CD4-positive, alpha-beta T cell (primary cell): ENCODE results near the gene FSTL5. TPM values are rescaled to one million over a fixed set of nuclear protein-coding genes. Genes with fewer than 3 reads are reported as not detected.
"Not testable (repeated sequence)": the region's sequence is repeated elsewhere in the genome, so short reads cannot be mapped to it uniquely, and the experiment has no call there.

Source experiments
- ATAC-seq: fragments of 200-7000 bp; cut with Tn5 transposase; one replicate; pipeline ENCODE4 v1.10.0; 2022; ENCODE audit warnings: mild to moderate bottlenecking; ENCODE audit not compliant: poor library complexity
- CTCF ChIA-PET: fragments of 350-600 bp; sonication (Branson Sonifier 250); formaldehyde crosslinking; loops from one replicate; lab custom pipeline; 2021; ENCODE audit warnings: antibody characterized with exemption, inconsistent platforms; lab: Charles Lee
- POLR2A ChIA-PET: fragments of 350-600 bp; sonication (Branson Sonifier 250); formaldehyde crosslinking; loops from one replicate; lab custom pipeline; 2021; ENCODE audit warnings: antibody characterized with exemption, inconsistent platforms; lab: Charles Lee
- DNase-seq, 14 experiments: peaks; one replicate each; pipeline ENCODE4 v3.0.0-alpha.2; 2013 to 2020; ENCODE audit warnings: mixed read lengths in 2 of 14
- H3K27ac ChIP-seq, 2 donors: one replicate each; pipeline versions ENCODE4 v1.5.1 to v1.7.0; 2013; ENCODE audit warnings: low read length in 2 of 2, low read depth in 1 of 2, mild to moderate bottlenecking in 1 of 2
- H3K27me3 ChIP-seq, 2 experiments: 1 replicate in 1 of 2; 2 replicates in 1 of 2; pipeline versions ENCODE4 v1.6.1 to v1.7.0; 2013; ENCODE audit warnings: low read length in 2 of 2, control low read depth in 1 of 2, mild to moderate bottlenecking in 1 of 2, moderate library complexity in 1 of 2; ENCODE audit not compliant: insufficient read depth in 2 of 2, control insufficient read depth in 1 of 2
- H3K36me3 ChIP-seq: one replicate; pipeline ENCODE4 v1.6.1; 2013; ENCODE audit warnings: low read length, control low read depth; ENCODE audit not compliant: insufficient read depth
- H3K4me1 ChIP-seq: one replicate; pipeline ENCODE4 v1.6.1; 2013; ENCODE audit warnings: low read length, control low read depth; ENCODE audit not compliant: insufficient read depth
- H3K4me3 ChIP-seq: one replicate; pipeline ENCODE4 v1.5.1; 2013; ENCODE audit warnings: mild to moderate bottlenecking, low read length, moderate library complexity
- H3K9me3 ChIP-seq, 2 experiments: 1 replicate in 1 of 2; 2 replicates in 1 of 2; pipeline versions ENCODE4 v1.6.1 to v1.7.0; 2013; ENCODE audit warnings: low read length in 2 of 2, mild to moderate bottlenecking in 2 of 2, control low read depth in 1 of 2, moderate library complexity in 1 of 2; ENCODE audit not compliant: control insufficient read depth in 1 of 2, insufficient read depth in 1 of 2
- H3K27ac Mint-ChIP-seq: one replicate; pipeline ENCODE4 v1.8.0; 2020; ENCODE audit warnings: mixed read lengths
- H3K27me3 Mint-ChIP-seq: one replicate; pipeline ENCODE4 v1.8.0; 2021; ENCODE audit warnings: mixed read lengths
- H3K36me3 Mint-ChIP-seq: one replicate; pipeline ENCODE4 v1.8.0; 2021; ENCODE audit warnings: low read depth, mixed read lengths
- H3K4me1 Mint-ChIP-seq: one replicate; pipeline ENCODE4 v1.8.0; 2021; ENCODE audit warnings: low read depth, mixed read lengths
- H3K4me3 Mint-ChIP-seq: one replicate; pipeline ENCODE4 v1.8.0; 2020; ENCODE audit warnings: mild to moderate bottlenecking, mixed read lengths
- H3K9me3 Mint-ChIP-seq: one replicate; pipeline ENCODE4 v1.8.0; 2020; ENCODE audit warnings: mixed read lengths
- intact Hi-C, 2 experiments: fragments of 100-400 bp; cut with DNase I in 1 of 2; cut with micrococcal nuclease in 1 of 2; formaldehyde crosslinking; loops; one replicate each; pipeline versions ENCODE4 v1.15.1 to v1.9.0; 2023 to 2025; cut with DNase I, micrococcal nuclease
- total RNA-seq, 174 experiments: library from RNA in 2 of 174; stranded (reverse) in 2 of 174; gene quantifications; one replicate each; pipeline ENCODE4 v1.2.3 and lab custom pipeline; 2021 to 2026
- TF ChIP-seq, protein P1 (sequence below): fragments of 200-600 bp; IDR thresholded peaks from one replicate; pipeline ENCODE4 v1.8.0; 2022; ENCODE audit warnings: antibody characterized with exemption, mild to moderate bottlenecking

Gene FSTL5
- total RNA-seq, 2 experiments from 2014 or later = not detected

DNA sequence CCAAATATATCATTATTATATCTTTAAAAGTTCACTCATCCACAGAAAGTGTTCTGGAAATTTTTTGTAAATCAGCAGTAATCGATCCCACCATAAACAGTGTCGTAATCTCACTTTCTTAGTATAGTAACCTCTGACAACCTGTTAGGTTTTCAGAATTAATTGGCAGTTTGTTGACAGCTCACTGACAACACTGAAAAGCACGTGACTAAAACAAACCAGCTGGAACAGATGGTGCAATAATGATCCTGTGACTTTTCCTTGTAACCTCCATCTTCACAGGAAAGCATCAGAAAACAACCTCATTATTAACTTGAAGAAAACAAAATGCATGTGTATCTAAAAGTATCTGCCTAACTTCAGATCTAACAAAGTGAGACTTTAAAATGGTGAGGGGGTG is 48.5 kb downstream of the FSTL5 start:
- Mint-ChIP-seq H3K9me3 (no peaks in the 10 kb centered on the region), H3K27me3 (no peaks in the 10 kb centered on the region), H3K4me1 (no peaks in the 10 kb centered on the region), H3K36me3 (no peaks in the 10 kb centered on the region), H3K4me3 (no peak overlapping the region), H3K27ac (no peak overlapping the region)
- ChIA-PET POLR2A (no interaction called here), CTCF (no interaction called here)
- Histone ChIP-seq H3K36me3 (no peaks in the 10 kb centered on the region), H3K27ac (no peak overlapping the region), H3K4me3 (no peak overlapping the region), H3K4me1 (no peaks in the 10 kb centered on the region), H3K27me3 (no peaks in the 10 kb centered on the region), H3K9me3 (peaks cover 0 to 4% of the 10 kb centered on the region in 2 experiments)
- TF ChIP-seq, protein P1, sequence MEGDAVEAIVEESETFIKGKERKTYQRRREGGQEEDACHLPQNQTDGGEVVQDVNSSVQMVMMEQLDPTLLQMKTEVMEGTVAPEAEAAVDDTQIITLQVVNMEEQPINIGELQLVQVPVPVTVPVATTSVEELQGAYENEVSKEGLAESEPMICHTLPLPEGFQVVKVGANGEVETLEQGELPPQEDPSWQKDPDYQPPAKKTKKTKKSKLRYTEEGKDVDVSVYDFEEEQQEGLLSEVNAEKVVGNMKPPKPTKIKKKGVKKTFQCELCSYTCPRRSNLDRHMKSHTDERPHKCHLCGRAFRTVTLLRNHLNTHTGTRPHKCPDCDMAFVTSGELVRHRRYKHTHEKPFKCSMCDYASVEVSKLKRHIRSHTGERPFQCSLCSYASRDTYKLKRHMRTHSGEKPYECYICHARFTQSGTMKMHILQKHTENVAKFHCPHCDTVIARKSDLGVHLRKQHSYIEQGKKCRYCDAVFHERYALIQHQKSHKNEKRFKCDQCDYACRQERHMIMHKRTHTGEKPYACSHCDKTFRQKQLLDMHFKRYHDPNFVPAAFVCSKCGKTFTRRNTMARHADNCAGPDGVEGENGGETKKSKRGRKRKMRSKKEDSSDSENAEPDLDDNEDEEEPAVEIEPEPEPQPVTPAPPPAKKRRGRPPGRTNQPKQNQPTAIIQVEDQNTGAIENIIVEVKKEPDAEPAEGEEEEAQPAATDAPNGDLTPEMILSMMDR = no peak
- intact Hi-C loops = no loop called here
- ATAC-seq (no peak), DNase-seq (no peak)

DNA sequence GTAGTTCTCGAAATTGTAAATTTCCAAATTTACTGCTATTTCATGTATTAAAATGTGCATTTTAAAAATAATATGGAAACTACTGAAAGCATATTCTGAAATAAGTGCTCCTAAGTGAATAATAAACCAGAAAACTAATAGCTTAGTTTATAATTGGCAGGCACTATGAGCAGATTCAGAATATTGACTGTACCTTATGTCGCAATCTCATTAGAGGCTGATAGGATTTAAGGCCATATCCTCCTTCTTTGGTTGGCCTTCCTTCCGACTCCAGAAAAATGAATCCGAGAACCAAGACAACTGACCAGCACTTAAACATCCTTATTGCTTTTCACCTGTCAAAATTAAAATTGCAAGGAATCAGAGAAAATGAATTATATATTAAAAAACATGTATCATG is 52.7 kb downstream of the FSTL5 start:
- TF ChIP-seq, protein P1 = no peak
- H3K4me3 ChIP-seq = no peak overlapping the region
- no peaks in the 10 kb centered on the region for H3K9me3 Mint-ChIP-seq
- H3K27ac ChIP-seq = no peak overlapping the region
- CTCF ChIA-PET = no interaction called here
- no peaks in the 10 kb centered on the region for H3K4me1 Mint-ChIP-seq
- POLR2A ChIA-PET = no interaction called here
- intact Hi-C loops = no loop called here
- ATAC-seq = no peak
- no peaks in the 10 kb centered on the region for H3K36me3 ChIP-seq
- H3K9me3 ChIP-seq = no peaks in the 10 kb centered on the region
- H3K4me1 ChIP-seq = no peaks in the 10 kb centered on the region
- H3K27ac Mint-ChIP-seq = no peak overlapping the region
- H3K27me3 Mint-ChIP-seq = no peaks in the 10 kb centered on the region
- H3K36me3 Mint-ChIP-seq = no peaks in the 10 kb centered on the region
- no peak for DNase-seq
- no peaks in the 10 kb centered on the region for H3K27me3 ChIP-seq
- no peak overlapping the region for H3K4me3 Mint-ChIP-seq

DNA sequence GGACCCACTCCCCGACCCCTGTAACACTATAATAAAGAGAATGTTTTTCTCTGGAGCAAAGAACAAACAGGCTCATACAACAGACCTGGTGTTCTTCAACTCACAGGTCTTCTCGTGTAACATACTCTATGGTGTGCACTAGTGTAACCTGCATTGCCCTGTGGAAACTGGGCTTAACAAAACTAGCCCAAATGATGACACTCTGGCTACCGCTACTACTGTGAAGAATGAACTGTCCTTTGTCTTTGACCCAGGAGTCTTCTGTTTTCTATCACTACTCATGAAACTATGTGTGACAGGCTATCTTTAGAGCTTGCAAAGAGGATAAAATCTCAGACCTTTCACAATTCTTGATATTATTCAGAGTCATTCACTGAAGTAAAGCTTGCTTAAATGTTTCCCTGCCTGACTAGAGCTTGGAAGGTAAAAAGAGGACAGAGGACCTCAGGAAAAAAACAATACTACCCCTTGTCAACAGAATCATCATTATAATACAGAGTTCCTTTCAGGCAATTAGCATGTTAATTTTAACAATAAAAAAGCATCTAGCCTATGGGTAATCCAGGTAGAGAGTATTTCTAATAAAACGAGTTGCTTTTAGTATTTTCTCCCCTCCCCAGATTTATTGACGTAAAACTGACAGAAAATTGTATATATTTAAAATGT is 59.2 kb downstream of the FSTL5 start:
- POLR2A ChIA-PET = no interaction called here
- TF ChIP-seq, protein P1 = no peak
- H3K9me3 Mint-ChIP-seq = peaks cover 4% of the 10 kb centered on the region
- intact Hi-C loops = no loop called here
- Histone ChIP-seq H3K4me3 (no peak overlapping the region), H3K9me3 (peaks cover 0 to 7% of the 10 kb centered on the region in 2 experiments), H3K4me1 (no peaks in the 10 kb centered on the region), H3K27me3 (no peaks in the 10 kb centered on the region), H3K36me3 (no peaks in the 10 kb centered on the region), H3K27ac (no peak overlapping the region)
- no peak overlapping the region for H3K27ac Mint-ChIP-seq
- CTCF ChIA-PET = no interaction called here
- H3K4me3 Mint-ChIP-seq = no peak overlapping the region
- H3K27me3 Mint-ChIP-seq = no peaks in the 10 kb centered on the region
- no peaks in the 10 kb centered on the region for H3K36me3 Mint-ChIP-seq
- H3K4me1 Mint-ChIP-seq = no peaks in the 10 kb centered on the region
- no peak for ATAC-seq
- DNase-seq = no peak

DNA sequence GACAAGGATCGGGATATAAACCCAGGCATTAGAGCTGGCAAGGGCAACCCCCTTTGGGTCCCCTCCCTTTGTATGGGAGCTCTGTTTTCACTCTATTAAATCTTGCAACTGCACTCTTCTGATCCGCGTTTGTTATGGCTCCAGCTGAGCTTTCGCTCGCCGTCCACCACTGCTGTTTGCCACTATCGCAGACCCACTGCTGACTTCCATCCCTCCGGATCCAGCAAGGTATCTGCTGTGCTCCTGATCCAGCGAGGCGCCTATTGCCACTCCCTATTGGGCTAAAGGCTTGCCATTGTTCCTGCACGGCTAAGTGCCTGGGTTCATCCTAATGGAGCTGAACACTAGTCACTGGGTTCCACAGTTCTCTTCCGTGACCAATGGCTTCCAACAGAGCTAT is 59.9 kb downstream of the FSTL5 start:
- H3K27ac Mint-ChIP-seq, CTCF ChIA-PET, DNase-seq, POLR2A ChIA-PET, H3K4me3 ChIP-seq, H3K4me3 Mint-ChIP-seq, H3K4me1 Mint-ChIP-seq, intact Hi-C loops, H3K36me3 ChIP-seq, H3K4me1 ChIP-seq, ATAC-seq, H3K27me3 Mint-ChIP-seq, H3K27ac ChIP-seq, H3K9me3 Mint-ChIP-seq, H3K27me3 ChIP-seq, H3K36me3 Mint-ChIP-seq, H3K9me3 ChIP-seq: not testable (repeated sequence)
